H9 (cell line): ENCODE measurements around the gene HS3ST4. TPM values are rescaled to one million over a fixed set of nuclear protein-coding genes. Genes with fewer than 3 reads are reported as not detected.

Experiments used
- DNase-seq: peaks from one replicate; pipeline ENCODE4 v3.0.0-alpha.2; 2017
- H2AFZ ChIP-seq: one replicate; pipeline ENCODE4 v1.6.1; 2013; ENCODE audit warnings: mild to moderate bottlenecking, low read length, control low read depth, moderate library complexity
- H2AK5ac ChIP-seq: 2 replicates; pipeline ENCODE4 v1.6.1; 2013; ENCODE audit warnings: low read length, control low read depth, mixed read lengths; ENCODE audit not compliant: insufficient read length
- H2BK120ac ChIP-seq: one replicate; pipeline ENCODE4 v1.6.1; 2013; ENCODE audit warnings: low read depth, mild to moderate bottlenecking, low read length, control low read depth, inconsistent platforms; ENCODE audit not compliant: poor library complexity, severe bottlenecking
- H2BK12ac ChIP-seq: 2 replicates; pipeline ENCODE4 v1.6.1; 2013; ENCODE audit warnings: low read length, control low read depth, mixed read lengths, low read depth; ENCODE audit not compliant: insufficient read length
- H2BK15ac ChIP-seq: 2 replicates; pipeline ENCODE4 v1.6.1; 2013; ENCODE audit warnings: low read depth, low read length, control low read depth
- H2BK20ac ChIP-seq: one replicate; pipeline ENCODE4 v1.6.1; 2013; ENCODE audit warnings: low read depth, mild to moderate bottlenecking, low read length, control low read depth, inconsistent platforms; ENCODE audit not compliant: poor library complexity, severe bottlenecking
- H2BK5ac ChIP-seq: 2 replicates; pipeline ENCODE4 v1.6.1; 2013; ENCODE audit warnings: low read length, control low read depth, mixed read lengths; ENCODE audit not compliant: insufficient read length
- H3K14ac ChIP-seq: 2 replicates; pipeline ENCODE4 v1.6.1; 2013; ENCODE audit warnings: low read length, control low read depth; ENCODE audit not compliant: insufficient read depth
- H3K18ac ChIP-seq: 2 replicates; pipeline ENCODE4 v1.6.1; 2013; ENCODE audit warnings: low read depth, mild to moderate bottlenecking, mixed read lengths, low read length, control low read depth; ENCODE audit not compliant: insufficient read length
- H3K23ac ChIP-seq: 2 replicates; pipeline ENCODE4 v1.6.1; 2013; ENCODE audit warnings: low read length, control low read depth, mixed read lengths, low read depth; ENCODE audit not compliant: insufficient read length
- H3K23me2 ChIP-seq: 2 replicates; pipeline ENCODE4 v1.6.1; 2013; ENCODE audit warnings: low read depth, mild to moderate bottlenecking, mixed read lengths, low read length, control low read depth; ENCODE audit not compliant: insufficient read length, poor library complexity, severe bottlenecking
- H3K27ac ChIP-seq: 2 replicates; pipeline ENCODE4 v1.5.1; 2013; ENCODE audit warnings: low read length, control low read depth, mixed read lengths, low read depth; ENCODE audit not compliant: insufficient read length
- H3K27me3 ChIP-seq: 2 replicates; pipeline ENCODE4 v1.6.1; 2013; ENCODE audit warnings: low read length, control low read depth, inconsistent platforms; ENCODE audit not compliant: insufficient read depth
- H3K4ac ChIP-seq: 2 replicates; pipeline ENCODE4 v1.6.1; 2013; ENCODE audit warnings: low read depth, mild to moderate bottlenecking, control low read depth, inconsistent platforms, low read length, moderate library complexity
- H3K4me1 ChIP-seq: 2 replicates; pipeline ENCODE4 v1.6.1; 2013; ENCODE audit warnings: low read length, control low read depth, inconsistent platforms; ENCODE audit not compliant: insufficient read depth
- H3K4me2 ChIP-seq: 2 replicates; pipeline ENCODE4 v1.6.1; 2013; ENCODE audit warnings: low read length, control low read depth, mixed read lengths; ENCODE audit not compliant: insufficient read length, insufficient read depth
- H3K56ac ChIP-seq: 2 replicates; pipeline ENCODE4 v1.6.1; 2013; ENCODE audit warnings: low read depth, mild to moderate bottlenecking, mixed read lengths, low read length, control low read depth; ENCODE audit not compliant: insufficient read length
- H3K79me1 ChIP-seq: 2 replicates; pipeline ENCODE4 v1.6.1; 2013; ENCODE audit warnings: low read depth, mild to moderate bottlenecking, moderate library complexity, low read length, control low read depth, inconsistent platforms; ENCODE audit not compliant: insufficient read depth, poor library complexity, severe bottlenecking
- H3K79me2 ChIP-seq: 2 replicates; pipeline ENCODE4 v1.6.1; 2013; ENCODE audit warnings: low read length, control low read depth, inconsistent platforms; ENCODE audit not compliant: insufficient read depth
- H3K9ac ChIP-seq: 2 replicates; pipeline ENCODE4 v1.6.1; 2013; ENCODE audit warnings: low read length, control low read depth, mixed read lengths; ENCODE audit not compliant: insufficient read length; ENCODE audit errors: extremely low read depth
- H3K9me3 ChIP-seq: one replicate; pipeline ENCODE4 v1.6.1; 2013; ENCODE audit warnings: low read depth, low read length, inconsistent platforms; ENCODE audit not compliant: control insufficient read depth
- H3T11ph ChIP-seq: one replicate; pipeline ENCODE4 v1.6.1; 2013; ENCODE audit warnings: mild to moderate bottlenecking, low read length, control low read depth, inconsistent platforms
- H4K20me1 ChIP-seq: one replicate; pipeline ENCODE4 v1.6.1; 2013; ENCODE audit not compliant: control insufficient read depth, insufficient read length, insufficient read depth
- H4K5ac ChIP-seq: 2 replicates; pipeline ENCODE4 v1.6.1; 2013; ENCODE audit warnings: low read depth, mild to moderate bottlenecking, mixed read lengths, low read length, control low read depth; ENCODE audit not compliant: insufficient read length
- H4K8ac ChIP-seq: replicated peaks from 2 replicates; pipeline ENCODE4 v1.6.1; 2013; ENCODE audit warnings: low read length, control low read depth, mixed read lengths, low read depth; ENCODE audit not compliant: insufficient read length
- H4K91ac ChIP-seq: 2 replicates; pipeline ENCODE4 v1.6.1; 2013; ENCODE audit warnings: low read depth, mild to moderate bottlenecking, moderate library complexity, mixed read lengths, low read length, control low read depth; ENCODE audit not compliant: insufficient read length
- H3K27ac Mint-ChIP-seq, 3 experiments: 2 replicates in 2 of 3; 3 replicates in 1 of 3; pipeline ENCODE4 v1.8.0; 2020 to 2021; ENCODE audit warnings: mixed read lengths in 3 of 3, mild to moderate bottlenecking in 1 of 3, moderate library complexity in 1 of 3
- H3K27me3 Mint-ChIP-seq: 2 replicates; pipeline ENCODE4 v1.8.0; 2021; ENCODE audit warnings: low read depth, mild to moderate bottlenecking, moderate library complexity, mixed read lengths
- H3K36me3 Mint-ChIP-seq, 3 experiments: 2 replicates in 2 of 3; 3 replicates in 1 of 3; pipeline ENCODE4 v1.8.0; 2020 to 2021; ENCODE audit warnings: low read depth in 3 of 3, mixed read lengths in 3 of 3; ENCODE audit not compliant: insufficient read depth in 1 of 3
- H3K4me1 Mint-ChIP-seq, 2 experiments: 2 replicates each; pipeline ENCODE4 v1.8.0; 2020; ENCODE audit warnings: mixed read lengths in 2 of 2
- H3K4me3 Mint-ChIP-seq, 2 experiments: 2 replicates in 1 of 2; 3 replicates in 1 of 2; pipeline ENCODE4 v1.8.0; 2020 to 2021; ENCODE audit warnings: mild to moderate bottlenecking in 2 of 2, mixed read lengths in 2 of 2, moderate library complexity in 1 of 2
- H3K9me3 Mint-ChIP-seq, 2 experiments: 2 replicates in 1 of 2; 3 replicates in 1 of 2; pipeline ENCODE4 v1.8.0; 2020; ENCODE audit warnings: mild to moderate bottlenecking in 2 of 2, mixed read lengths in 2 of 2, moderate library complexity in 1 of 2
- CTCF ChIP-seq: fragments of 200-600 bp; sonication (generic); conservative IDR thresholded peaks from 3 replicates; pipeline ENCODE4 v1.8.0; 2021; ENCODE audit warnings: antibody characterized with exemption, mild to moderate bottlenecking
- WGBS: extraction: QIAGEN DNeasy Blood & Tissue Kit; methylation state at CpG from one replicate; pipeline ENCODE4 v1.1.7; 2013; ENCODE audit warnings: missing lambda C conversion rate, low lambda C conversion rate, mixed read lengths; ENCODE audit not compliant: insufficient read length; ENCODE audit errors: extremely low coverage; 5-methylcytosine and 5-hydroxymethylcytosine counted together
- total RNA-seq: library from RNA; stranded (reverse); gene quantifications from 2 replicates; pipeline ENCODE4 v1.2.1, GENCODE V29; 2021

HS3ST4 gene
- total RNA-seq, 1 experiment from 2014 or later: 1.7 TPM

- Histone ChIP-seq H2AFZ (no peak overlapping the region), H2BK120ac (no peak overlapping the region), H3K18ac (no peak overlapping the region), H3K27me3 (no peaks in the 10 kb centered on the region), H3K23ac (no peak overlapping the region), H2BK12ac (no peak overlapping the region), H2BK20ac (no peak overlapping the region), H3K4me1 (no peaks in the 10 kb centered on the region; the same call in 1 of the 2 replicates), H4K20me1 (no peaks in the 10 kb centered on the region), H2AK5ac (no peak overlapping the region), H2BK15ac (no peak overlapping the region), H3K27ac (no peak overlapping the region), H3K23me2 (no peaks in the 10 kb centered on the region), H3K4me2 (no peak overlapping the region), H3K9ac (no peak overlapping the region), H3K56ac (no peak overlapping the region), H3K4ac (no peak overlapping the region), H4K5ac (no peak overlapping the region), H3K79me1 (no peaks in the 10 kb centered on the region), H3K14ac (no peak overlapping the region), H3K79me2 (no peaks in the 10 kb centered on the region), H4K8ac (no peak overlapping the region), H3K9me3 (no peaks in the 10 kb centered on the region), H2BK5ac (no peak overlapping the region), H3T11ph (no peak overlapping the region), H4K91ac (no peak overlapping the region)
- Mint-ChIP-seq H3K27me3 (no peaks in the 10 kb centered on the region), H3K27ac (no peak overlapping the region), H3K9me3 (no peaks in the 10 kb centered on the region), H3K4me3 (no peak overlapping the region), H3K36me3 (no peaks in the 10 kb centered on the region), H3K4me1 (peaks cover 2 to 4% of the 10 kb centered on the region in 2 experiments; a peak in 2 of 4 replicates)
- no CpG with 5 or more reads among the region's 7 CpGs for WGBS
- DNase-seq: no peak
- TF ChIP-seq CTCF: no peak
These were observed 222.7 kb downstream of the HS3ST4 start for GRCh38 chr16:25914357-25914962.
